GM18505 (cell line): ENCODE measurements around the gene ATP5MC2.
"Not testable (repeated sequence)": the region's sequence is repeated elsewhere in the genome, so short reads cannot be mapped to it uniquely, and the experiment has no call there.

Source experiments
- ATAC-seq: cut with Tn5 transposase; IDR thresholded peaks from one replicate; pipeline ENCODE4 v1.9.1; 2021; ENCODE audit not compliant: unreplicated experiment
- POLR2A ChIP-seq: IDR thresholded peaks from 4 replicates; pipeline ENCODE4 v1.6.1; 2011; ENCODE audit warnings: borderline replicate concordance; ENCODE audit not compliant: insufficient read depth, insufficient read length; ENCODE audit errors: extremely low read depth

ATP5MC2 gene

GRCh38 chr12:53675701-53676607 is at the start of gene ATP5MC2:
Gene ATP5MC2 (minus strand): TSS chr12:53676083. CDS start chr12:53672614, 3,469 bp downstream.
- peak; percentile 93 for TF ChIP-seq POLR2A
- ATAC-seq: peak; percentile 96

DNA sequence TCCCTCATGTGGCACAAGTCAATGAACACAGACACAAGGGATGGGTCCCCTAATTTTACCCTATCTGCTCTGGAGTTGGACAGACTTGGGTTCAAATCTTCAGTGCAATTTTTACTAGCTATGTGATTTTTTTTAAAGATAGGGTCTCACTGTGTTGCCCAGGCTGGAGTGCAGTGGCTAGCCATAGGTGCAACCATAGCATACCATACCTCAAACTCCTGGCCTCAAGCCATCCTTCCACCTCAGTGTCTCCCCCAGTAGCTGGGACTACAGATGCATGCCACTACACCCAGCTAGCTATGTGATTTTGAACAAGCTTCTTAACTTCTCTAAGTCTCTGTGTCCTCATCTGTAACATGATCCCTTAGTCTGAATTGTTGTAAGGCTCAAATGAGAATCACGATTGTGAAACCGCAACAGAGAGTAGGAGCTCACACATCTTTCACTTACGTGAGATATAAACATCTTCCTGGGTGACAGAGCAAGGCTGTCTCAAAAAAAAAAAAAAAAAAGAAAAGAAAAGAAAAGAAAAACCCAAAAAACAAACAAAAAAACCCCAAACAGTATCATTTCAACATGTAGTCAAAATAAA is 46.7 kb upstream of the ATP5MC2 start:
- TF ChIP-seq POLR2A: no peak

GRCh38 chr12:53720946-53721345 is 45.1 kb upstream of the ATP5MC2 start:
- TF ChIP-seq POLR2A: no peak

More for the DNA sequence above, 46.7 kb upstream of the ATP5MC2 start:
- ATAC-seq: no peak

DNA sequence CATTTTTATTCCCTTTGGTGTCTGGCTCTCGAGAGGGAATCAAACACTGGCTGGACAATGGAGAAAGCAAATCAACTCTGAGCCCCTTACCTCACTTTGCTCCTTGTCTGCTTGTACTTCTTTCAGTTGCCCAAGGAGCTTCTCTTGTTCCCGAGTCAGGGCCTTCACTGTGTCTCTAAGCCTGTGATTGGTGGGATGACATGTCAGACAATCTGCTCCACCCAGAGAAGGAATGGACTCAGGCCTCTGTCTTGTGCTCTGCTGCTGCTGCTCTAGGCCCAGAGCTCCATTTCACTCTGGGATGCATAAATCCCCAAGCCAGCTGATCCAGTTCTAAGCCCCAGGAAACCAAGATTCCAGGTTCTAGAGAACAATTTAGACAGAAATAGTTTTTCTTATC is 43.8 kb upstream of the ATP5MC2 start:
- no peak for ATAC-seq
- TF ChIP-seq POLR2A: no peak

More at GRCh38 chr12:53720946-53721345, 45.1 kb upstream of the ATP5MC2 start:
- ATAC-seq: no peak

DNA sequence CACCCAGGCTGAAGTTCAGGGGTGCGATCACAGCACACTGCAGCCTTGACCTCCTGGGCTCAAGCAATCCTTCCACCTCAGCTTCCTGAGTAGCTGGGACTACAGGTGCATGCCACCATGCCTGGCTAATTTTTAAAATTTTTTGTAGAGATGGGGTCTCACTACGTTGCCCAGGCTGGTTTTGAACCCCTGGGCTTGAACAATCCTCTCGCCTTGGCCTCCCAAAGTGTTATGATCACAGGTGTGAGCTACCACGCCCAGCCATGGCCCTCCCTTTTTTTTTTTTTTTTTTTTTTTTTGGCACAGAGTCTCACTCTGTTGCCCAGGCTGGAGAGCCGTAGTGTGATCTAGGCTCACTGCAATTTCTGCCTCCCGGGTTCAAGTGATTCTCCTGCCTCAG is 42.7 kb upstream of the ATP5MC2 start:
- not testable (repeated sequence) for ATAC-seq

- TF ChIP-seq POLR2A: no peak
Observed at GRCh38 chr12:53717319-53717718, 41.4 kb upstream of the ATP5MC2 start.

GRCh38 chr12:53714004-53714403 is 38.1 kb upstream of the ATP5MC2 start:
- TF ChIP-seq POLR2A: no peak
- ATAC-seq: no peak

More at GRCh38 chr12:53717319-53717718, 41.4 kb upstream of the ATP5MC2 start:
- ATAC-seq: no peak

- TF ChIP-seq POLR2A: no peak
- ATAC-seq: no peak
Observed at GRCh38 chr12:53713516-53713915, 37.6 kb upstream of the ATP5MC2 start.

DNA sequence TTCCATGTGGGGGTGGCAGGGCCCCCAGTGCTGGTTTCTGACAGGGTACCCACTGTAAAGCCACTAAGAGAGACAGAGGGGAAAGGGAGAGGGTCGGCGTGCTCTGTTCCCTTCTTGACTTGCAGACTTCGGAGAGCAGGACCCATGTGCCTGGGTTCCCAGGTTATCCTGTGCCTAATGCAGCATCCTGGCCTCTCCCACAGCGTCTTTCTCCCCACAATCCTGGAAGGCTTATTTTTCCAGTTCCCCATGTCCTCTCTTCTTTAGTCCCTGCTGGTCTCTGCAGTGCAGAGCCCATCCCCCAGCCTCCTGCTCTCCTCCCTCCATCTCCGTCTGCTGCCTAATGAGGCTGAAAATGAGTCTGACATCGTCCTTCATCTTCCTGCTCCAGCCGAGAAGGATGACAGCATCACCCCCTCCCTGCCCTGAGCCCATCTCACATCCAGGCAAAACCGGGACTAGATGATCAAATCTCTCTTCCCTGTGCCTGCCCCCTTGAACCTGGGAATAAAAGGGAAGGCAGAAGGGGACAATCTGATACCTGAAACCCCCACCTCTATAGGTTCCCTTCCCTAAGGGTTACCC is 36.3 kb upstream of the ATP5MC2 start:
- ATAC-seq: no peak
- TF ChIP-seq POLR2A: no peak

DNA sequence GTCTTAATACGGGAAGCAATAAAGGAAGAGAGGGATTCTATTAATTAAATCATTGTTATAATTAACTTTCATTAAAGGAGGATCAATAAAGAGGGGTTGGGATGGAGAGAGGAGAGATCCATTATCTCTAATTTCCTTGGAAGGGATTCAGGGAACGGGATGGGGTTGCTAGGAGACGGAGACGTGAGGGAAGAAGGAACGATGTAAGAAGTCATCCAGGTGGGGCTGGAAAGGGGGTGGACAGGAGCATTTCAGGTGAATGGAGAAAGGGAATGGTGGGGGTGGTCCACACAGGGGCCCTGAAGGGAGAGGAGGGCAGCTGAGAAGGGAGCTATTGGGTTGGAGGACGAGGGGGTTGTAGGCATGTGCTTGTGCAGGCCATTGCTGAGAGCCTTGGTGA is 34.2 kb upstream of the ATP5MC2 start:
- no peak for ATAC-seq
- TF ChIP-seq POLR2A: no peak

GRCh38 chr12:53709671-53710070 is 33.8 kb upstream of the ATP5MC2 start:
- no peak for TF ChIP-seq POLR2A
- no peak for ATAC-seq

DNA sequence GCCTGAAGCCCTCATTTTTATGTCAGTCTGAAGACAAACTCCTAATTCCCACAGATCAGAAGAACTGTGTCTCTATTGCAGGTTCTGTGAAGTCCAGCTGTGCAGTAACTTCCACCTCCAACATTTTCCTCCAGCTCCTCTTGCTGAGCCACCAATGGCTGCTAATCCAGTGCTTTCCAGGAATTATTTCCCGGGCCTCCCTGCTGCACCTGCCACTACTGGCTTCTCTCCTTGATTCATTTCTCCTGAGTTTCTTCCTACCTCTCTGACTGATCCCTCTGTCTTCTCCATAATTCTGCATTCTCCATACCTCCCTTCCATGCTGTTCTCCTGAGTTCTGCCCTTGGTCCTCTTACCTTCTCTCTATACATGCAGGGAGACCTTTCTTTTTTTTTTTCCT is 30.2 kb upstream of the ATP5MC2 start:
- TF ChIP-seq POLR2A: no peak
- ATAC-seq: no peak

DNA sequence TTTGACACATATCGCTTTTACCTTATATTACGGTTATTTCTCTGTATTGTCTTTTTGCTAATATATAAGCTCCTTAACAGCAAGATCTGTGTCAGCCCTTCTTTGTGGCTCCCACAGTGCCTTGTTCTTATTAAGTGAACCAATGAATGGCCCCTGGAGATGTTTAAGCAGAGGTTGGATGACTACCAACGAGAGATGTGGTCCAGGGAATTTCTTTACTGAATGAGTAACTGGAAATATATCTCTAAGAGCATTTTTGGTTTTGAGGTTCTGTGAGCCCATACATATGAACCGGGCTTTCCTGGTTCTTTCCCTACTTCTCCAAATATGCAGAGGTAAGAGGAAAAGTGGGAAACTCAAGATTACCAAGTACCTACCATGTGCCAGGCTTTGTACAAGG is 27.9 kb upstream of the ATP5MC2 start:
- ATAC-seq: no peak

More for the DNA sequence above, 27.9 kb upstream of the ATP5MC2 start:
- no peak for TF ChIP-seq POLR2A
